Measurements from ENCODE around the gene CD34.
A peak's percentile ranks its signal among the peaks of the same experiment; 100 is the strongest.

Gene CD34

GRCh38 chr1:207903053-207903452 is 7.9 kb downstream of the CD34 start:
- Histone ChIP-seq H3K27ac (peak overlapping the region in 2 of 21 experiments; percentile 21 to 23), H3K4me3 (no peak overlapping the region)

GRCh38 chr1:207902566-207902965 is 8.4 kb downstream of the CD34 start:
- H3K27ac ChIP-seq, result peak overlapping the region in 2 of 21 experiments; percentile 21 to 23
- H3K4me3 ChIP-seq, result no peak overlapping the region

GRCh38 chr1:207901041-207901653 is 9.8 kb downstream of the CD34 start:
- H3K4me3 ChIP-seq, result no peak overlapping the region
- no peak overlapping the region for H3K27ac ChIP-seq

DNA sequence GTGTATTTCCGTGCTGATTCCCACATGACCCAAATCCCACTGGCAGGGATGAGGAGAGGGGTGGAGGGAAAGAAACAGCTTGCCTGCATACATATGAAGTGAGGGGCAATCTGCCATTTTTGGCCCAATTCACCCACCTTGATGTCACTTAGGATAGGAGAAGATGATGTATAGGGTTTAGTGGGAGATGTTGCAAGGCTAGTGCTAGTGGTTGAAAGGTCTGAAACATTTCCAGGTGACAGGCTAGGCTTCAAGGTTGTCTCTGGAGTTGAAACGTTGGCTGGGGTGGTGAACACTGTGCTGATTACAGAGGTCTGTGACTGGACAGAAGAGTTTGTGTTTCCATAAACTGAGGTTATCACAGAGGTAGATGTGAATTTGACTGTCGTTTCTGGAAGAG is 12.1 kb downstream of the CD34 start:
- Histone ChIP-seq H3K27ac (peak overlapping the region in 1 of 21 experiments; percentile 49), H3K4me3 (no peak overlapping the region)

DNA sequence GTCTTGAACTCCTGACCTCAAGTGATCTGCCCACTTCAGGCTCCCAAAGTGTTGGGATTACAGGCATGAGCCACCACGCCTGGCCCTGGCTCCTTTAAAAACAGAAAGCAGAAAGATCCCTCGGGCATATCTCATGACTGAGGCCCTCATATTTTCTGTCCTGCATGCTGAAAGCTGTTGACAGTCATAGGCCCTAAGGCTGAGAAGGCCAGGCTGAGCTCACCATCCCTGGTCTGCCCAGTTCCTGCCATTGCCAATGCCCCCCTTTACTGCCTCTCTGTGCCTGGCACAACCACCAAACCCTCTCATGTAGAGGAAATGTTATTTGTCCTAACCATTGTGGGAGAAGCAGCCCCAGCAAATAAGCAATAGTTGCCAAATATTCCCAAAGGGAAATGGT is 12.7 kb downstream of the CD34 start:
- H3K4me3 ChIP-seq, result no peak overlapping the region
- peak overlapping the region in 1 of 21 experiments; percentile 49 for H3K27ac ChIP-seq

DNA sequence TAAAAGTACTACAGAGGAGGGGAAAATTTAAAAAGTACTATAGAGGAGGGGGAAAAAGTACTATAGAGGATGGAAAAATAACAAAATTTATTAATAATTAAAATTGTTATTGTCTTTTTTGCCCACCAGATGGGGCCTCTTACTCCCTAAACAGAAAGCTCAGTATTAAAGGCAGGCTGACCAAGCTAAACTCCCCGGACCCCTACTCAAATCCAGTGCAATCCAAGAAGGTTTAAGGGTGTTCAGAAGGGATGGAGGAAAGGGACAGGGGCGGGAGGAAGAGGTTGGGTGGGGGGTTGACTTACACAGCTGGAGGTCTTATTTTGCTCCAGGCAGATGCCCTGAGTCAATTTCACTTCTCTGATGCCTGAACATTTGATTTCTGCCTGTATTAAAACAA is 13.7 kb downstream of the CD34 start:
- Histone ChIP-seq H3K4me3 (no peak overlapping the region), H3K27ac (peak overlapping the region in 2 of 21 experiments; percentile 41 to 63)

DNA sequence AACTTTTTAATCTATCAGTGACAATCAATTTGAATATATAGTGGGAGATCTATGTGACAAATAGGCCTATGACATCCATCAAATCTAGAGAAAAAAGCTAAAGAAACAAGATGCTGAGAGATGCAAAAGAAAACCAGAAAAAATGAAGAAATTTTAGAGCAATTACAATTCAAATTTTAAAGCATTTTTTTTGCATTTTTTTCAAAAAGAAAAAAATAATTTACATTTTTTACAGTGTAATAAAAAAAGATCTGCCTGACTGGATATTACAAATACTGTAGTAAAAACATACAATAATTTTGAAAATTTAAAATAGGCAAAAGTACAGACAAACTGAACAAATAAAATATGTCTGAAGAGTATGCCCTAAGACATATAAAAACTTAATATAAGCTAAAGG is 14.4 kb downstream of the CD34 start:
- Histone ChIP-seq H3K27ac (no peak overlapping the region), H3K4me3 (no peak overlapping the region)

DNA sequence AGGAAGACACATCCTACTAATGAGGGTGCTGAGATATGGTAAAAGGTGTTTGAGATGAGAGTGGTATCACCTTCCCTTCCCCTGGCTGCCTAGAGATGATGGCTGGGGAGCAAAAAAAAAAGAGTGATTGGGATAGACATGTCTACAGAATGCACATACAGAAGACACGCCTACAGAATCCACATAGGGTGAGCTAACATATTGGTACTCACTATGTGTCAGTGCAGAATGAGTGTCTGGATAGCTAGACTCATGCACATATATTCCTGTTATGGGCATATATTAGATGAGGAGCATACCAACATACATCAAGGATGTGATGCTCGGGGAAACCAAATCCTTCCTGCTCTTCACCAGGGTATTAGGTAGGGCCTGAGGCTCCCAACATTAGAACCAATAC is 16.2 kb downstream of the CD34 start:
- Histone ChIP-seq H3K27ac (peak overlapping the region in 1 of 21 experiments; percentile 19), H3K4me3 (no peak overlapping the region)

DNA sequence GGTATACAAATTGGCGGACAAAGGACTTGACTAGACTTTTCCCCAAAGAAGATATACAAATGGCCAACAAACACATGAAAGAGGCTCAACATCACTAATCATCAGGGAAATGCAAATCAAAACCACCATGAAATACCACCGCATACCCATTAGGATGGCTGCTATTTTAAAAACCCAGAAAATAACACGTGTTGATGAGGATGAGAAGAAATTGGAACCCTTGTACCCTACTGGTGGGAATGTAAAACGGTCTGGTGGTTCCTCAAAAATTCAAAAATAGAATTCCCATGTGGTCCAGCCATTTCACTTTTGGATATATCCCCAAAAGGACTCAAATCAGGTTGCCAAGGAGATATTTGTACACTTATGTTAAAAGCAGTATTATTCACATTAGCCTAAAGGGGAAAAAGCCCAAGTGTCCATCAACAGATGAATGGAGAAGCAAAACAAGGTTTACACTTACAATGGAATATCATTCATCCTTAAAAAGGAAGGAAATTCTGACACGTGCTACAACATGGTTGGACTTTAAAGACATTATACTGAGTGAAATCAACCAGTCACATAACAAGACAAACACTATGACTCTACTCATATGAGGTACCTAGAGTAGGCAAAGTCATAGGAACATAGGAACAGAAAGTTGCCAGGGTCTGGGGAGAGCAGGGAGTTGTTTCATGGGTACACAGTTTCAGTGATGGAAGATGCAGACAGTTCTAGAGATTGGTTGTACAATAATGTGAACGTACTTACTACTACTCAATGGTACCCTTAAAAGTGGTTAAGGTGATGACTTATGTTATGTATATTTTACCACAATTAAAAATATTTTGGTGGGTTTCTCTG is 17.0 kb downstream of the CD34 start:
- peak overlapping the region in 3 of 21 experiments; percentile 16 to 19 (median 18) for H3K27ac ChIP-seq

GRCh38 chr1:207892764-207893163 is 18.2 kb downstream of the CD34 start:
- H3K4me3 ChIP-seq, result no peak overlapping the region

More for the DNA sequence above, 17.0 kb downstream of the CD34 start:
- H3K4me3 ChIP-seq, result no peak overlapping the region

GRCh38 chr1:207891148-207891547 is 19.8 kb downstream of the CD34 start:
- H3K4me3 ChIP-seq, result no peak overlapping the region
- peak overlapping the region in 18 of 21 experiments; percentile 14 to 90 (median 68) for H3K27ac ChIP-seq

More at GRCh38 chr1:207892764-207893163, 18.2 kb downstream of the CD34 start:
- H3K27ac ChIP-seq, result peak overlapping the region in 2 of 21 experiments; percentile 16 to 86

- H3K27ac ChIP-seq, result peak overlapping the region in 20 of 21 experiments; percentile 3 to 90 (median 65)
- H3K4me3 ChIP-seq, result no peak overlapping the region
Observed at GRCh38 chr1:207890136-207890738, 20.7 kb downstream of the CD34 start.

DNA sequence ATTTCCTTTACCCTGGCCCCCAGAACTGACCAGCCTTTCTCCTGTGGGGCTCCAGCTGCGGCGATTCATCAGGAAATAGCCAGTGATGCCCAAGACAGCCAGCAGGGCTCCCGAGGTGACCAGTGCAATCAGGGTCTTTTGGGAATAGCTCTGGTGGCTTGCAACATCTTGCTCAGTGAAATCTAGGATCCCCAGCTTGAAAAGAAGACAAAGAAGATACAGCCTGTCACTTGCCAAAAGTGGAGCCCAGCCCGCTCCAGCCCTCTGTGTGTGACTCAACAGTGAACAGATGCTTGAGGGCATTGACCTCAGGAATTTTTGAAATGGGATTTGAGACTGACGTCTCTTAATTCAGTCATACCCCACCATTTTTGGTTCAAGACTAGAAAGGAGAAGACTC is 22.3 kb downstream of the CD34 start:
- Histone ChIP-seq H3K27ac (peak overlapping the region in 18 of 21 experiments; percentile 17 to 90 (median 68)), H3K4me3 (no peak overlapping the region)

- H3K27ac ChIP-seq, result peak overlapping the region in 8 of 21 experiments; percentile 15 to 90 (median 72)
- H3K4me3 ChIP-seq, result no peak overlapping the region
Observed at GRCh38 chr1:207887542-207888201, 23.3 kb downstream of the CD34 start.

DNA sequence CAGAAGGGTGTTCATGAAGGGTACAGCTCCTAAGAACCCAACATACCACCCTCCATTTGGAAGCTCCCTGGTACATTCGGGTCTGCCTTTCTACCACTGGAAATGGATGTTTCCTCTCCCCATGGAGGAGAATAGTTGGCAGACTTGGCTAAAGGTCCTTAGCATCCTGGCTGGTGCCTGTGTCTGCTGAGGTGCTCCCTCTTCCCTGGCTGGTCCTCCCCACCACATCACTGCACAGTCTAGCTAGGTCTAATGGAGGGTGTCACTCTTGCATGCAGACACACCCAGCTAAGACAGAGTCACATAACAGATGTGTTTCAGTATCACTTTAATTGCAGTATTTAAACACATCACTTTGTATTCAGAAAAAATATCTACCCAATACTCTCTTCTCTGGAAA is 24.7 kb downstream of the CD34 start:
- Histone ChIP-seq H3K4me3 (no peak overlapping the region), H3K27ac (peak overlapping the region in 5 of 21 experiments; percentile 22 to 49 (median 32))

DNA sequence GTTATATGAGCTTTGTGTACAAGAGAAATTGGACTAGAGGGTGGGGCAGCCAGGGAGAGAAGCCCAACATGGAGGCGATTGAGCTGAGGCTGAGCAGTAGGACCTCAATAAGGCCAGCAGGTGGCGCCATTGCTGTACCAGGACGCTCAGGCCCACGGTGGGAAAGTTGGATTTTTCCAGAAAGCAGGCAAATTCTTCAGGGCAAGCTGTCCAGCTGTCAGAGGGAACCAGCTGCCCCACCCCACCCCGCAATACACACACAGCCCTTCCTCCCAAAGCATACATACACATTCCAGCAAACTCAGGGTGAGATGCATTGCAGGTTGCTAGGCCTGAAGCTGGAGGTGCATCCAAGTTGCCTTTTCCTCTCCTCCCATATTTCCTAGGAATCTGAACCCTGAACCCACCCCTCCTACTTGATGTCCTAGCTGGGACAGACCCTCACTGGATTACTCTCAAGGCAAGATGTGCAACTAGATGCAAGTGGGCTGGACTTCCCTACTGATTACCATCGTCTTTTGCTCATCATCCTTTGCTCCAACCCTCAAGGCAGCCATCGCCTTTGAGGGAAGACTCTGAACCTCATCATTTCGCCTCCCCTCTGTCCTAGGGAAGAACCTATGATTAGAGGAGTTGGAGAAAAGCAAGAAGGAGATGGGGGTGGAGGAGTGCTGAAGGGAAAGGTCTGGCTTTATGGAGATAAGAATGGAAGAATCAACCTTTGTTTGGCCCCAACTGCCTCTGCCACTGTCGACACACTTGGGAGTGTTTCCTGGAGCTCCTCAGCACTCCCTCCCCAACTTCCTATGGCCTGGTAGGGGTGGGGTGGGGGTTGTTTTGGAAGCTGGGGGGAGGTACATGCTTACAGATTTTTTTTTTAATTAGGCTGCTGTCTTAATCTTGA is 25.5 kb downstream of the CD34 start:
- Histone ChIP-seq H3K27ac (peak overlapping the region in 6 of 21 experiments; percentile 14 to 72 (median 42)), H3K4me3 (no peak overlapping the region)

DNA sequence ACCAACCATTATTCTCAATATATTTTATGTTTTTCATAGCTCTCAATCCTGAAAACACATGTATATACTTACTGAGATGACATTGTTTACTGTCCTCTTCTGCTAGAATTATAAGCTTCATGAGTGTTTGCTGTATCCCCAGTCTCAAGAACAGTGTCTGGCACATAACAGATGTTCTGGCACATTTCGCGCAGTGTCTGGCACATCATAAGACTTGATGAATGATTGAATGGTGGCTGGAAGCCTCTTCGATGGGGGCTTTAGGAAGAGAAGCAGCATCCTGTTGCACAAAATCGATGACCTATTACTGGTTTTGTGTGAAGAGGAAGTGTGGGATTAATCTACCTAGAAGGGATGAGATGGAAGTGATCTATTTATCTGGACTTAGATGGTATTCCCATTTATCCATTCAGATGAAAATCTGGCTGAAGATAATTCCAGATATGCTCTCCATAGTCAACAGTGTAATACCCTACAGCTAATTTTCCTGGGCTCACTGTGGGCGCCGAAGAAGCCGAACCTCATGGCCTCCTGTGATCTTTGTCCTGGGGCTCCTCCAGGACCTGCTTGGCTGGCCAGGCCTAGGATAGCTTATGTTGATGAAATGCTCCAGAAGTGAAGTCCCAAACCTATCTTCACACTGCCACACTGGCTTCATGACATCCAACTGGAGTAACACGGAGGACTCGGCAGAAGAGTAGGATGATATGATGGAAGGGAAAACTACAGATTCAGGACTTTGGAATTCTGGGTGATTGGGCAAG is 26.5 kb downstream of the CD34 start:
- Histone ChIP-seq H3K4me3 (no peak overlapping the region), H3K27ac (peak overlapping the region in 7 of 21 experiments; percentile 5 to 72 (median 44))

GRCh38 chr1:207883660-207884250 is 27.2 kb downstream of the CD34 start:
- Histone ChIP-seq H3K27ac (peak overlapping the region in 11 of 21 experiments; percentile 5 to 73 (median 31)), H3K4me3 (peak overlapping the region in 1 of 7 experiments; percentile 9)

Data from skin epidermis (tissue), 12 donors.